ENCODE data around the gene MXI1. TPM values are rescaled to one million over a fixed set of nuclear protein-coding genes. Genes with fewer than 3 reads are reported as not detected.

MXI1 gene
- polyA plus RNA-seq, 1 experiment: 17.3 TPM

- no peak overlapping the region for H3K27ac ChIP-seq (ENCODE audit: low read depth, low read length)
- CTCF ChIA-PET: no interaction called here
- no peak for DNase-seq (ENCODE audit: low read depth, low spot score)
- no peaks in the 10 kb centered on the region for H3K27me3 ChIP-seq (ENCODE audit: control insufficient read depth, insufficient read depth, low read length)
- no peak overlapping the region for H3K4me3 ChIP-seq (ENCODE audit: low read depth, low read length)
- no peak for TF ChIP-seq CTCF (IDR thresholded peaks at IDR 0.05; ENCODE audit: low read depth, low read length)
- POLR2A ChIA-PET: no interaction called here
- H3K9me3 ChIP-seq (ENCODE audit: control insufficient read depth, insufficient read depth, low read length): no peaks in the 10 kb centered on the region; the same call in 1 of the 2 replicates
Measured at GRCh38 chr10:110228066-110228465, 20.7 kb downstream of the MXI1 start.

- no peak for TF ChIP-seq CTCF (IDR thresholded peaks at IDR 0.05; ENCODE audit: low read depth, low read length)
- DNase-seq (ENCODE audit: low read depth, low spot score): no peak
- ChIA-PET CTCF (interaction anchor here (2.9 kb wide), 1 partner anchor 91 kb away, joined by 12 read pairs; no protein-coding TSS in a partner anchor), POLR2A (no interaction called here)
- Histone ChIP-seq H3K9me3 (ENCODE audit: control insufficient read depth, insufficient read depth, low read length) (no peaks in the 10 kb centered on the region; the same call in 1 of the 2 replicates), H3K27ac (ENCODE audit: low read depth, low read length) (no peak overlapping the region), H3K4me3 (ENCODE audit: low read depth, low read length) (no peak overlapping the region), H3K27me3 (ENCODE audit: control insufficient read depth, insufficient read depth, low read length) (no peaks in the 10 kb centered on the region)
Measured at GRCh38 chr10:110229155-110229554, 21.8 kb downstream of the MXI1 start.

- no peak for TF ChIP-seq CTCF (IDR thresholded peaks at IDR 0.05; ENCODE audit: low read depth, low read length)
- POLR2A ChIA-PET: interaction anchor here (0.5 kb wide), 1 partner anchor 23 kb away, joined by 4 read pairs; no protein-coding TSS in a partner anchor
- CTCF ChIA-PET: interaction anchor here (0.5 to 1.4 kb wide), 2 partner anchors 9 to 96 kb away, joined by 3 read pairs; no protein-coding TSS in a partner anchor
- H3K27me3 ChIP-seq (ENCODE audit: control insufficient read depth, insufficient read depth, low read length): no peaks in the 10 kb centered on the region
- H3K4me3 ChIP-seq (ENCODE audit: low read depth, low read length): no peak overlapping the region
- H3K27ac ChIP-seq (ENCODE audit: low read depth, low read length): no peak overlapping the region
- no peak for DNase-seq (ENCODE audit: low read depth, low spot score)
- no peaks in the 10 kb centered on the region for H3K9me3 ChIP-seq (ENCODE audit: control insufficient read depth, insufficient read depth, low read length)
Measured at GRCh38 chr10:110233846-110234245, 26.4 kb downstream of the MXI1 start.

- DNase-seq (ENCODE audit: low read depth, low spot score): no peak
- no peak for TF ChIP-seq CTCF (IDR thresholded peaks at IDR 0.05; ENCODE audit: low read depth, low read length)
- H3K9me3 ChIP-seq (ENCODE audit: control insufficient read depth, insufficient read depth, low read length): no peaks in the 10 kb centered on the region
- CTCF ChIA-PET: interaction anchor here (1.0 kb wide), 1 partner anchor 354 kb away, joined by 3 read pairs; no protein-coding TSS in a partner anchor
- H3K4me3 ChIP-seq (ENCODE audit: low read depth, low read length): no peak overlapping the region
- POLR2A ChIA-PET: no interaction called here
- H3K27ac ChIP-seq (ENCODE audit: low read depth, low read length): no peak overlapping the region
- H3K27me3 ChIP-seq (ENCODE audit: control insufficient read depth, insufficient read depth, low read length): no peaks in the 10 kb centered on the region
Measured at GRCh38 chr10:110237894-110238480, 30.6 kb downstream of the MXI1 start.

- no peak overlapping the region for H3K4me3 ChIP-seq (ENCODE audit: low read depth, low read length)
- ChIA-PET CTCF (interaction anchor here (0.9 to 3.3 kb wide), 2 partner anchors 39 to 101 kb away, joined by 3 to 15 read pairs; no protein-coding TSS in a partner anchor), POLR2A (no interaction called here)
- no peak overlapping the region for H3K27ac ChIP-seq (ENCODE audit: low read depth, low read length)
- no peak for DNase-seq (ENCODE audit: low read depth, low spot score)
- H3K9me3 ChIP-seq (ENCODE audit: control insufficient read depth, insufficient read depth, low read length): no peaks in the 10 kb centered on the region
- no peaks in the 10 kb centered on the region for H3K27me3 ChIP-seq (ENCODE audit: control insufficient read depth, insufficient read depth, low read length)
- no peak for TF ChIP-seq CTCF (IDR thresholded peaks at IDR 0.05; ENCODE audit: low read depth, low read length)
Measured at GRCh38 chr10:110239892-110240291, 32.5 kb downstream of the MXI1 start.
